GM12801 (cell line): ENCODE results near the gene GTF3C2.

Source experiments
- TF ChIP-seq, protein P1 (sequence below): IDR thresholded peaks from one replicate; pipeline ENCODE4 v1.5.1; 2011; ENCODE audit warnings: control low read depth; ENCODE audit not compliant: insufficient read length; ENCODE audit errors: extremely low read depth

GTF3C2 gene

DNA sequence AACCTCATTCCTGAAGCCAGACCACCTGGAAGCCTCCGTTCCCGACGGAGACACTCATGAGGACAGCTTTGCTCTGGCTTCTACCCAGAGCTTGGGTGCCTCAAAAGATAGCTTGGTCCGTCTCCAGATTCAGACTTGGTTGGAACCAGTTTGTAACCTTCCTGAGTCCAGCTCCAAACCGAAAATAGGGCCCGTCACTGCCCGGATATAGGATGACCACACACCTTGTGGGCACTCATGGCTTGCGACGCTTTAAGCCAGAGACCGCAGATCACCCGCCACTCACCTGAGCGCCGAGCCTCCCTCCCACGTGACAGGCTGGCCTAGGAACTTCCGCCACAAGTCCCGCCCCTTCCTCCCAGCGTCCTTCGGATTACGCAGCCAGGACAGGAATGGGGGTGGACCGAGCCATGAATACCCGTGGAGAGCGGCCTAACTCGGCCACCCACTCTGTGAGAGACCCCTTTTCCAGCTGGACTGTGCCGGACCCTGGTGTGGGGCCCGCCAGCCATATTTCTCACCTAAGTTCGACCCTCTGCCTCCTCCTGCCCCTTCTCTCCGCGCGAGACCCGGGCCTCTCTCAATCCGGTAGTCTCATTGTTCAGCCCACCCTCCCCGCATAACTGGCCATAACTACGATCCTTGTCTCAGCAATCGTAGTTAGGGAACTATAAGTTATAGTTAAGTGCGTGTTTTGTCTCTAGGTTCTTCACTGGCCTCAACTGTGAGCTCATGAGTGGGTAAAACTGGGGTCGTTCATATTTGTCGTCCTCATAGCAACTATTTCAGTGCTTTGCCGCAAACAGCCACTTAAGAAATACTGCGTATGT is 33.6 kb downstream of the GTF3C2 start, which contains the start of gene MPV17:
Gene MPV17, minus strand, starts transcription at position 332 of the 830 bp plus-strand sequence. CDS start 580 bp downstream, outside the sequence.
- TF ChIP-seq, protein P1, sequence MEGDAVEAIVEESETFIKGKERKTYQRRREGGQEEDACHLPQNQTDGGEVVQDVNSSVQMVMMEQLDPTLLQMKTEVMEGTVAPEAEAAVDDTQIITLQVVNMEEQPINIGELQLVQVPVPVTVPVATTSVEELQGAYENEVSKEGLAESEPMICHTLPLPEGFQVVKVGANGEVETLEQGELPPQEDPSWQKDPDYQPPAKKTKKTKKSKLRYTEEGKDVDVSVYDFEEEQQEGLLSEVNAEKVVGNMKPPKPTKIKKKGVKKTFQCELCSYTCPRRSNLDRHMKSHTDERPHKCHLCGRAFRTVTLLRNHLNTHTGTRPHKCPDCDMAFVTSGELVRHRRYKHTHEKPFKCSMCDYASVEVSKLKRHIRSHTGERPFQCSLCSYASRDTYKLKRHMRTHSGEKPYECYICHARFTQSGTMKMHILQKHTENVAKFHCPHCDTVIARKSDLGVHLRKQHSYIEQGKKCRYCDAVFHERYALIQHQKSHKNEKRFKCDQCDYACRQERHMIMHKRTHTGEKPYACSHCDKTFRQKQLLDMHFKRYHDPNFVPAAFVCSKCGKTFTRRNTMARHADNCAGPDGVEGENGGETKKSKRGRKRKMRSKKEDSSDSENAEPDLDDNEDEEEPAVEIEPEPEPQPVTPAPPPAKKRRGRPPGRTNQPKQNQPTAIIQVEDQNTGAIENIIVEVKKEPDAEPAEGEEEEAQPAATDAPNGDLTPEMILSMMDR = no peak

DNA sequence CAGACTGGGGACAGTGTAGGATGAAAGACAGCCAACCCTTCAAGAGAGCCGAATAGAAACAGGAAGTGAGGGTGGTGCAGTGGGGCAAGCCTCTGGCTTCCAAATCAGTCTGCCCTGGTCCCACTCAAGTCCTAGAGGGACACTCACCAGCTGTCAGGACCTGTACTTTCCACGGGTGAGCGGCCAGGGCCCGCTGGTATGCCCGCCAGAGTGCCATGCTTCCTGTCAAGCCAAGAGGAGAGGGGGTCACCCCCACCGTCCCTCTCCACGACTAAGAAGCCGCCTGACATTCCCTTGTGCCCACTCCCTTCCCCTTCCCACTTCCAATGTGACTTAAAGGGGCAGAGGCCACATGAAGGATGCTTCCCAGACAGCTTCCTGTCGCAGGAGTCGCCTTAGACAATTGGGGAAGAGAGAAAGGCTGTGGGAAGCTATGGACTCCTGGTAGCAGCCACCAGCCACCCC is 34.2 kb downstream of the GTF3C2 start:
- TF ChIP-seq, protein P1 = no peak

DNA sequence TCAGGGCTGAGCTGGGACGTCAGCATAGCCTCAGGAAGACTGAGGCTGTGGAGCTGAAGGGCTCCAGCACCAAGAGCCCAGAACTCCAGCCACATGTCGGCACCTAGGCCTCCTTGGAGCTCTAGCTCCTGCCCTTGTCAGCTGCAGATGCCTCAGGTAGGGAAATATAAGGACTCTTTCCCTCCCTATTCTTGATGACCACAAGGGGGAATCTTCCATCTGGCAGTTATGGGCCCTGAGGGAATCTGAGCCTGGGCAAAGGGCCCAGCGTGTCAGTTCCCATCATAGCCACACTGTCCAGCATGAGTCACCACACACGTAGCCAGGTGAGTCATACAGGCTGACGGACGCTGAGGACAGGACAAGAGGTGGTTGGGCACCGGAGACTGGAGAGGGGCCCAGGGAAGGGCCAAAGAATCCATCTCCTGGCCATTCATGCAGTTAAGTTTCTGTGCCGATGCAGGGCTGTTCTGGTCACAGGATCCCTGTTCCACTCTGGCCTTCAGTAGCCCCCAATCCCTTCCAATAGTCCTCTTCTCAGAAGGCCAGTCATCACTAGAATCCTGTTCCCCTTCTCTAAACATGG is 35.5 kb downstream of the GTF3C2 start:
- TF ChIP-seq, protein P1 = no peak

DNA sequence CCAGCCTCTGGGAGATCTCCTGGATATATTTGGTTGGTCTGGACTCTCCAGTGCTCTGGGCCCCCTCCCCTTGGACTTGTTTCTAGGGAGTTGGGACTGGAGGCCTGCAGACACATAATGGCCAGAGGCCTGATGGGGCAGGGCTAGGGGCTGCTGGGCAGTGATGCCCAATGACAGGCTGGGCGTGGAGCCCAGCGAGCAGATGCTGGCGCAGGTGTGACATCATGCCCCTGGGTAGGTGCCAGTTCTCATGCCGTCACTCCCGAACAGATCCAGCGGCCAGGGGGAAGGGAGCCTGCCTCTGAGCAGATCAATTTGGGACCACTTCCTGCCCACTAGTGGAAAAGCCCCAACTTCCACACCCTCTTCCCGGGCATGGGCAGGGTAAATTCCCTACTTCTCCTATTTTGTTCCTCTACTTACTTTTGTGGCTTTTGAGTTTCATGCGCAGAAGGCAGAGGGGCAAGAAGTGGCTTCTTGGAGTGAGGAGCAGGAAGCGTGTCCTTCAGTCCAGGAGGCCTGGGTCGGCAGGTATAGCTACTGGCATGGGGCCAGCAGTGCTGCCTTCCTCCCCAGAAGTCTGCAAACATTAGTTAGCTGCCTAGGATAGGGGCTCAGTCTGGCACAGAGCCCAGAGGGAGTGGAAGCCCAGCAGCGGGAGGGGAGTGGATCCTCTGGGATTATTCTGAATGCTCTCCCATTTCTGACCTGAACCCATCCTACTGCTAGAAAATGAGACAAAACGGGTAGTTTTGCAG is 39.7 kb downstream of the GTF3C2 start:
- TF ChIP-seq, protein P1 = no peak

DNA sequence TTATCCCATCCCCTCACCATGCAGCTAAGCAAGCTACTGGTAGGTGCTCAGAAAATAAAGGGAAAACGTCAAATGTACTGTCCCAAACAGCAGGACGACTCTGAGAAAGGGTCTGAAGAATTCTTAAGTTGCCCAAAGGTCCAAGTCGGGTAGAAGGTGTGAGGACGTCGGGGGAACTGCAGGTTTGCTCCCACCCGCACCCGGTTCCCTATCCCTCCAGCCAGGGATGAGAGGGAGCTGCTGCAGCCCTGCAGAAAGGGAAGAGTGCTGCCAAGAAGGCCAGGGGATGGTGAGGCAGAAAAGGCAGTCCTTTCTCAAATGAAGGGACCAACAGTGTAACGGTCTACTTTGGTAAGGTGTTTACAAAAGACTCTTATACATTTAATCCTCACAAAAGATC is 41.4 kb downstream of the GTF3C2 start:
- TF ChIP-seq, protein P1 = no peak

DNA sequence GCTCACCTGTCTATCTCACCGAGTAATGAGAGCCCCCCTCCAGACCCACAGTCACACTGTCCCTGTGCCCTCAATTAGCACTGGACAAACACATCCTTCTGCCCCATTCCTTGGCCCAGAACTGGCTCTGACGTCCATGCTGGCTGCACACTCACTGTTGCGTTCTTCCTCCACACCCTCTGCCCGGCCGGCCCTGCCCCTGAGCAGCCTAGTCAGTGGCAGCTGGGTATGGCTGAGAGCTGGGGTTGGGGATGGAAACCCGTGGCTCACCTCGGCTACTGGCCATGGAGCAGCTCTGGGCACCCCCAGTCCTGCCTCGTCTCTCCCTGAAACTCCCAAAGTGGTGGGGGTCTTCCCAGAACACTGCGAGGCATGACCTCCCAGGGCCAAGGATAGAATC is 41.9 kb downstream of the GTF3C2 start:
- TF ChIP-seq, protein P1 = no peak
